Skeletal muscle cell (primary cell): ENCODE results near the gene FASLG.
"Not testable (repeated sequence)": the region's sequence is repeated elsewhere in the genome, so short reads cannot be mapped to it uniquely, and the experiment has no call there.

Experiments used
- DNase-seq: peaks from one replicate; pipeline ENCODE4 v3.0.0-alpha.2; 2010; ENCODE audit warnings: low read depth
- H3K4me3 ChIP-seq: 2 replicates; pipeline ENCODE4 v1.5.1; 2011; ENCODE audit warnings: low read depth, mild to moderate bottlenecking, control low read depth, low read length, moderate library complexity

FASLG gene

DNA sequence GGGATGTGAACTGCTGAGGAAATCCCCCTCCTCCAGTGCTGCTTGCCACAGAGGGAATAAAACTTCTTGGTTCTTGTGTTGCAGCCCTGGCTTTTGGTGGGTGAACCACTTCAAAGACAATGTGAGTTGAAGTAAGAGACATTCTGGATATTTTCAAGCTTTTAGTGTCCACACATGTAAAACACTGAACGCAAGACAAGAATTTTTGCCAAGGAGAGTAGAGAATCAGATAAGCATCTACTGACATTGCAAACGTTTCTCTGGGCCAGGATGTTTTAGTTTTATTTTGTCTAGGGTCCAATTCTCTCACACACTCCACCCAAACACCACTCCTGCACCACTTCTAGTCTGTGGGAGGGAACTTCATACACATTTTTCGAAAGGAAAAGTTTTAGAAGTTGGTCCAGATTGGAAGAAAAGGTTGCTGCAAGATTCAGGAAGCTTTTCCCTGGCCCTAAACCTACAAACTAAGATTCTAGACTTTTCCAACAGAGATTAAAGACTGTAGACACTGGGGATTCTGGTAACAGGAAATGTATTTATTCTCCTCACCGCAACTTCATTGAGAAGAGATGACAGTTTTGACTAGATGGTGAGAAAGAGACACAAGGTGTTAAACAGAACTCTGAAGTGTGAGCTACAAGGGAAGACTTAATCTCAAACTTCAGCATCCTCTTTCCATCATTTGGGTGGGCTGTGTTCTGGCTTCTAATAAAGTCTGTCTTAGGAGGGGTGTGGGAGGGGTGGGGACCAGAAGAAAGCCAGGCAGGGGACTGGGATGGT, 16.1 kb downstream of the FASLG start:
- H3K4me3 ChIP-seq, result no peak overlapping the region
- no peak for DNase-seq

GRCh38 chr1:172679000-172679772, 20.3 kb downstream of the FASLG start:
- no peak overlapping the region for H3K4me3 ChIP-seq
- no peak for DNase-seq

GRCh38 chr1:172680244-172680643, 21.3 kb downstream of the FASLG start:
- no peak for DNase-seq
- H3K4me3 ChIP-seq, result no peak overlapping the region

- H3K4me3 ChIP-seq, result no peak overlapping the region
- no peak for DNase-seq
These were observed 21.9 kb downstream of the FASLG start for GRCh38 chr1:172680733-172681275.

GRCh38 chr1:172682812-172683211, 23.9 kb downstream of the FASLG start:
- no peak overlapping the region for H3K4me3 ChIP-seq
- DNase-seq, result no peak

- H3K4me3 ChIP-seq, result no peak overlapping the region
- no peak for DNase-seq
These were observed 27.2 kb downstream of the FASLG start for GRCh38 chr1:172686143-172686542.

- DNase-seq, H3K4me3 ChIP-seq: not testable (repeated sequence)
These were observed 29.7 kb downstream of the FASLG start for GRCh38 chr1:172688428-172689085.

- H3K4me3 ChIP-seq, DNase-seq: not testable (repeated sequence)
These were observed 32.0 kb downstream of the FASLG start for GRCh38 chr1:172690925-172691324.

- no peak for DNase-seq
- no peak overlapping the region for H3K4me3 ChIP-seq
These were observed 38.7 kb downstream of the FASLG start for GRCh38 chr1:172697534-172698002.

DNA sequence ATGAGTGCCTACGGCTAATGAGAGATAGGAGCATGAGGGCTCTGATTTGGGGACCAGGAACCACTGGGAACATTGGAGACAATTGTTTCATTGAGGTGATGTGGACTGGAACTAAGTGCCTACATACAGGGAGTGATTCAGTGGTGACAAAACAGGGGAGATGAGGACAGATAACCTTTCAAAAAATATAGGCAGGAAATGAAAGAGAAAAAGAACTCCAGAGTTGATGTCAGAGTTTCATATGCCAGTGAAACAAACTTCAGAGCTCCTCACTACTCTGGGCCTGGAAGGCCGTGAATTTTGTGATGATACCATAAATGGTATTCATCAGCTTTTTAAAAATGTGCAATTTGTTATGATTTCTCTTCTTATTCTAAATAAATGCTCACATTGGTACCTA, 39.3 kb downstream of the FASLG start:
- H3K4me3 ChIP-seq, result no peak overlapping the region
- no peak for DNase-seq

GRCh38 chr1:172699111-172699510, 40.2 kb downstream of the FASLG start:
- no peak overlapping the region for H3K4me3 ChIP-seq

GRCh38 chr1:172699695-172700227, 40.9 kb downstream of the FASLG start:
- DNase-seq, result no peak
- H3K4me3 ChIP-seq, result no peak overlapping the region

More at GRCh38 chr1:172699111-172699510, 40.2 kb downstream of the FASLG start:
- peak; percentile 23 for DNase-seq

- DNase-seq, result no peak
- no peak overlapping the region for H3K4me3 ChIP-seq
These were observed 41.7 kb downstream of the FASLG start for GRCh38 chr1:172700556-172700955.

DNA sequence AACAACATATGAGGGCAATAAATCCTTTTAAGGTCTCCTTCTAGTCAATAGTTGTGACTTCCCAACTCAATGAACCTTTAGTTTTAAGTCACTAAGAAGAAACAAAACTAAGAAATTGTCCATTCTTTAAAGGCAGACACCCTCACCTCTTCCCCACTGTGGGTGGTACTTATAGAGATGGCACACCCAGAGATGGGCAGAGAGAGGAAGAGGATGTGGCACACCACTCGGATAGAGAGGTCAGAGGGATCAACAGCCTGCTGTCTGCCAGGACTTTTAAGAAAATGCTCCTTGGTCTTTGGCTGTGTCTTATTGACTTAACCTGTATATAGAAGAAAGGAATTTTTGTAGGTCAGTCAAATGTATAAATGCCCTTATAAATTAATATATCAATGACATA, 45.1 kb downstream of the FASLG start:
- H3K4me3 ChIP-seq, result no peak overlapping the region
- no peak for DNase-seq

DNA sequence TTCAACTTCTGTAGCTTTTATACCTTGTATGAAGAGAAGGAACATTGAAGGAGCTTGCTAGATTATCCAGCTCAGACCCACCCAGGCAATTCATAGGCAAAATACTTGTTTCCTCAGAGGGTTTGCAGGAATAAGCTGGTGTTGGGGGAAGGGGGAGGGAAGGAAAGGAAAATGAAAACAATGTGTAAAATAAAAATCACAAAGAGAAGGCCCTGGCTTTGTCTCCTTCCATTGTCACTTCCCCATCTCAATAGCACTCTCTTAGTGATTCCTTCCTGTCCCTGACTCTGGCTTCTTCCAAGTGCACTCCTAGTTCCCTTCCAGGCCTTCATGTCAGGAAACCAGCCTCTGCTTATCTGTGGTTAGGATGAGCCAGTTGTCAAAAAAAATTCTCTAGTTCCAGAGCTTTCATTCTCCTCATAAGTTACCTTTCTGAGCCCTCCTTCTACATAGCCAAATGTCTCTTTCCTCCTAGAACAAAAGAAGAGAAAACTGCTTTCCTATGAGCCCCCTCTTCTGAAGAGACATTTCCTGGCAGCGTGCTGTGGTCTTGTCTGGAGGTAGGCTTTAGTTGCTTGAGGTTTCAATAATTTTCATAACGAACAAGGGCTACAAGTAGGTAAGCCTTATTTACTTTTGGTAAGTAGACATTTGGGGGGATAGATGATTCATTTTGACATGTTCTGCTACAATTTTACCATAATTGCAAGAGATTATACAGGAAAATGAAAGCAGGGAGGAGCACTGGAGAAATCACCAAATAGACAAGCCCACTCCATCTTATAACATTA, 45.7 kb downstream of the FASLG start:
- no peak for DNase-seq
- H3K4me3 ChIP-seq, result no peak overlapping the region

GRCh38 chr1:172708452-172708851, 49.5 kb downstream of the FASLG start:
- H3K4me3 ChIP-seq, result no peak overlapping the region
- DNase-seq, result no peak

- no peak overlapping the region for H3K4me3 ChIP-seq
- no peak for DNase-seq
These were observed 52.7 kb downstream of the FASLG start for GRCh38 chr1:172711558-172711957.

- no peak overlapping the region for H3K4me3 ChIP-seq
- no peak for DNase-seq
These were observed 54.6 kb downstream of the FASLG start for GRCh38 chr1:172713466-172713865.
